Epithelial cell of prostate (primary cell): ENCODE results near the gene MAP3K3.

Source experiments
- DNase-seq: peaks from one replicate; pipeline ENCODE4 v3.0.0-alpha.2; 2011; ENCODE audit warnings: low read depth, low spot score
- H3K27ac ChIP-seq: fragments of 450-650 bp; 2 replicates; pipeline ENCODE4 v1.5.1; 2017; ENCODE audit warnings: mild to moderate bottlenecking

The MAP3K3 gene

DNA sequence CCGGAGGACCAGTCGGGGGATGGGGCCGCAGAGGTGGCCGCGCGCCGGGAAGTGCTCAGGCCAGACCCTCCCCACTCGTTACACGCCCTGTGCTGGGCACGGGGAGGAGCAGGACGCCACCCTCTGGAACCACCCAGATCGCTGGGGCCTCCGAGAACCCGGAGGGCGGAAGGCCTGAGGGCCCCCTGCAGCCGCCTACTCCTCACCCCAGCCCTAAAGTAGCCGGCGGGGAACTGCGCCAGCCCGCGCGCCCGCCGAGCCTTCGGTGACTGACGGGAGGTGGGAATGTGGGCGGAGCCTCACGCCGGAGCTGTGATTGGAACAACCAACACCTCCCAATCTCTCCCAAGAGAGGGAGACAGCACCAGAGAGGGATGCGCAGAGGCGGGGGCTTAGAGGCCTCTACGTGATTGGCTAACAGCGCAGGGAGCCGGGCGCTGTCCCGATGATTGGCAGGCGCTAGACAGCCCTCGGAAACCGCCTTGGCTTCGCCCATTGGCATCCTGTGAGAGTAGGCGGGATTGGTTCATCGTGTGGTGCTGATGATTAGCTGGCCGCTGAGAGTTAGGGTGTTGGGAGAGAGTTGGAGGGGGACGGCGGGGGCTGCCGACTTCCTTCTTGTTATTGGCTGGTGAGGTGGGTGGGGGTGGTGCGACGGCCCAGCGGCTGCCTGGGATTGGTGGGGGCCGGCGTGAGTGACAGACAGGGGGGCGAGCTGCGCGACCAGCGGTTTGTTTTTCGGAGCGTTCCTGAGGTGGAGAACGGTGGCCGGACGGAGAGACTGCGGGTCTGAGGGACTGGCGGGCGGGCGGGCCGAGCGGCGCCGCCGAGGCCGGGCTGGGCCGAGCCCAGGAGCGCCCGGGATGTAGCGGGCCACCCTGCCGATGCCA, at the start of gene MAP3K3:
Gene MAP3K3 (plus strand): TSS at position 734 of the 890 bp plus-strand sequence. CDS start 343 bp downstream, outside the sequence.
- H3K27ac ChIP-seq: peak within 1 kb of the TSS; percentile 47
- peak; percentile 99 for DNase-seq

DNA sequence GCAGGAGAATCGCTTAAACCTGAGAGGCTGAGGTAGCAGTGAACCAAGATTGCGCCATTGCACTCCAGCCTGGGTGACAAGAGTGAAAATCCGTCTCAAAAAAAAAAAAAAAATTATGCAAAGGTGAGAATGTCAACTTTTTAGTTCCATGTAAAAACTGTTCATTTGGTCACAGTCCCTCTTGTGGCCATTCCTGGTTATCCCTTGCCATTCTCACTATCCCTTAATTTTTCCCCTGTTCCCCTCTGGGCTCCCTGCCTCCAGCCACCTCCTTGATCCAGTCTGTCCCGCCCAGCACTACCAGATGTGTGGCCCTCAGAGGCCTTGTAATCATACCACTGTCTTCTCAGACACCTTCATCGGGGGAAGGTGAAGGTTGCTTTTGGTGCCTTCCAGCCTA, 48.6 kb upstream of the MAP3K3 start:
- H3K27ac ChIP-seq: no peak overlapping the region
- no peak for DNase-seq

DNA sequence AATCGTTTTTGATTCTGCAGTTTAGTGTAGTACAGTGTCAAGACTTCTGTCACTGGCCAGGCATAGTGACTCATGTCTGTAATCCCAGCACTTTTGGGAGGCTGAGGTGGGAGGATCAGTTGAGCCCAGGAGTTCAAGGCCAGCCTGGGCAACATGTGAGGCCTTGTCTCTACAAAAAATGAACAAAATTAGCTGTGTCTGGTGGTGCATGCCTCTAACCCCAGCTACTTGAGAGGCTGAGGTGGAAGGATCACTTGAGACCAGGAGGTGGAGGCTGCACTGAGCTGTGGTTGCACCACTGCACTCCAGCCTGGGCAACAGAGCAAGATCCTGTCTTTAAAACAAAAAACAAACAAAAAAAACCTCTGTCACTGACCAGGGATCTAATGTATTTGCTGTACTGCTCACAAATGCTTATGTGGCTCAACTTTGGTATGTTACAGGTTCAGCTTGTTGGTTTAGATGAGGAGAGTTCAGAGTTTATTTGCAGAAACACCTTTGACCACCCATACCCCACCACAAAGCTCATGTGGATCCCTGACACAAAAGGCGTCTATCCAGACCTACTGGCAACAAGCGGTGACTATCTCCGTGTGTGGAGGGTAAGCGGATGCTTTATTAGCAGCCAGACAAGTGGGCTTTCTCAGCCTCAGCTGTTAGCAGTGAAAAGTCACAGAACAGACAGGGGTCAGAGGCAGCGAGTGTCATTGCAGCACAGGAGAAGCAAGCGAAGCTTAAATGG, 44.0 kb upstream of the MAP3K3 start:
- no peak overlapping the region for H3K27ac ChIP-seq
- DNase-seq: no peak

DNA sequence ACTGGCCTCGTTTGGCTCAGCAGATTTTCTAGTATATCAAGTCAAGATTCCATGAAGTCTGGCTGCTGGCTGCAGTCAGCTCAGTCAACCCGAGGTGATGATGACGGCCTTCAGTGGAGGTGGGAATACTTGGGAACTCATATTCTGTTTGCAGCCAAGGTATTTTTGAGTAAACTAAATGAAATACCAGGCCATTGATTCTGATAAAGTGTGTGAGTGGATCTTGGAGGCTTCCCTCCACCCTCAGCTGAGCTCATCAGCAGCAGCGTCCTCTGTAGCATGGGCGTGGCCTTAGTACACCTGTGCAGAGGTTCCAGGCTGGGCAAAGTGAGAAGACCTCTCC, 43.5 kb upstream of the MAP3K3 start:
- H3K27ac ChIP-seq: no peak overlapping the region
- no peak for DNase-seq

DNA sequence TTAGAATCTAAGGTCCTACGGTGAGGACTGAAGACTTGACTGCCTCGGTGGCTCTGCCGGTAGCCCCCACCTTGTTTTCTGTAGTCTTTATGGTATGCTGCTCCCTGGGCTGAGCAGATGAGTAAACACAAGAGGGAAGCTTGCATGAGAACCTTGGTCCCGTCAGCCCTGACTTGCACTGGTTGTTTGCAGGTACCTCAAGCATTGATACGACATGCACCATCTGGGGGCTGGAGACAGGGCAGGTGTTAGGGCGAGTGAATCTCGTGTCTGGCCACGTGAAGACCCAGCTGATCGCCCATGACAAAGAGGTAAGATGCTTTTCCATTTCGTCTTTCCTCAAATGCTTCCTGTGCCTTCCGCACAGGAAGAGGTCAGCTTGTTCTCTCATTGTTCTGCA, 42.6 kb upstream of the MAP3K3 start:
- no peak for DNase-seq
- H3K27ac ChIP-seq: no peak overlapping the region

DNA sequence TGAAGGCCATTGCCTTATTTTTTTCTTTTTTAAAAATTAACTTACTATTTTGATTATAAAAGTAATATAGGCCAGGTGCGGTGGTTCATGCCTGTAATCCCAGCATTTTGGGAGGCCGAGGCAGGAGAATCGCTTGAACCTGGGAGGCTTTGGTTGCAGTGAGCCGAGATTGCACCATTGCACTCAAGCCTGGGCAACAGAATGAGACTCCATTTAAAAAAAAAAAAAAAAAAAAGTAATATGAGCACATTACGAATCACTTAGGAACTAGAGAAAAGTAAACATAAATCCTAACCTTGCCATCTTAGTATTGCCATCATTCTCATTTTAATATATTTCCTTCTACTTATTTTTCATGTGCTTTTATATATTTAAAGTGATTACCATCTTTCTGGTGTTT, 34.4 kb upstream of the MAP3K3 start:
- no peak for DNase-seq
- H3K27ac ChIP-seq: no peak overlapping the region

DNA sequence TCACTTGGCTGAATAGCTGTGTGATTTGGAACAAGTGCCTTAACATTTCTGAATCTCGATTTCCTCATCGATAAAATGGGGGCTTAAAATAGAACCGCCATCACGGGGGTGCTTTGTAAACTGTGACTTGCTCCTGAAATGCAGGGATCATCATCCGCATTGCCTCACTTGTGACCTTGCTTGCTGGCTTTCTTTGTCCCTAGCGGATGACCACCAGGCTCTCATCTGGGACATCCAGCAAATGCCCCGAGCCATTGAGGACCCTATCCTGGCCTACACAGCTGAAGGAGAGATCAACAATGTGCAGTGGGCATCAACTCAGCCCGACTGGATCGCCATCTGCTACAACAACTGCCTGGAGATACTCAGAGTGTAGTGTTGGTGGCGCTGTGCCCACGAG, 33.4 kb upstream of the MAP3K3 start:
- no peak for DNase-seq
- no peak overlapping the region for H3K27ac ChIP-seq

DNA sequence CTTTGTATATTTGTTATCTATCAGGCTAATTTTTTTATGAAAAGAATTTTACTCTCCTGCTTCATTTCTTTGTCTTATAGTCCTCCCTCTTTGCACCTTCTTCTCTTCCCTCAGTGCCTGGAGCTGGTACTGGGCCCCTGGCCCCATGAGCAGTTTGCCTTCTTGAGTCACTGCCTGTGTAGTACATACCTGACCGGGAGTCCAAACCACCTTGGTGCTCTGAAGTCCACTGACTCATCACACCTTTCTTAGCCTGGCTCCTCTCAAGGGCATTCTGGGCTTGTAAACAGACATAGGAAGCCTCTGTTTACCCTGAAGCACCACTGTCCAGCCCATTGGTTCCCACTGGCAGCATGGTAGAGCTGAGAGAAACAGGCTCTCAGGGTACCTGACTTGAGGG, 32.6 kb upstream of the MAP3K3 start:
- peak; percentile 33 for DNase-seq
- no peak overlapping the region for H3K27ac ChIP-seq

DNA sequence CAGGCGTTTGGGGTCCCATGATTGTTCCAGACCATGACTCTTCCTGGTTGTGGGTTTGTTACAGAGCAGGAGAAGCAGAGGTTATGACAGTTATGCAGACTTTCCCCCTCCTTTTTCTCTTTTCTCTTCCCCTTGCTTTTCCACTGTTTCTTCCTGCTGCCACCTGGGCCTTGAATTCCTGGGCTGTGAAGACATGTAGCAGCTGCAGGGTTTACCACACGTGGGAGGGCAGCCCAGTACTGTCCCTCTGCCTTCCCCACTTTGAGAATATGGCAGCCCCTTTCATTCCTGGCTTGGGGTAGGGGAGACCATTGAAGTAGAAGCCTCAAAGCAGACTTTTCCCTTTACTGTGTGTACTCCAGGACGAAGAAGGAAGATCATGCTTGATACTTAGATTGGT, 29.4 kb upstream of the MAP3K3 start:
- H3K27ac ChIP-seq: no peak overlapping the region
- DNase-seq: no peak

DNA sequence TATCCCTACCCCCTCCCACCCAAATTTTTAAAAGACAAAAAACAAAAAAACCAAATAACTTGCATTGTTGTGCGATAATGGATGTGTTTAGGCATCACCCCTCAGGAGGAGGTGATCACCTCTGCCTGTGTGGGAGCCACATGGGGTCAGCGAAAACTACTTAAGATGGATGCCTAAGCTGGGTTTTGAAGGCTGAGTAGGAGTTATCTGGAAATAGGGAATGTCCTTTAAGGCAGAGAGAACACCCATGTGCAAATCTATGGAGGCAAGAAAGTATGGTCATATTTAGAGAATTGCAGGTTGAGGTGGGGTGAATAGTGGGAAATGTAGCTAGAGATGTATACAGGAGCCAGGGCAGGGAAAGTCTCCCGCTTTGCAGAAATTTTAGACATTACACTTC, 27.1 kb upstream of the MAP3K3 start:
- no peak for DNase-seq
- H3K27ac ChIP-seq: no peak overlapping the region

DNA sequence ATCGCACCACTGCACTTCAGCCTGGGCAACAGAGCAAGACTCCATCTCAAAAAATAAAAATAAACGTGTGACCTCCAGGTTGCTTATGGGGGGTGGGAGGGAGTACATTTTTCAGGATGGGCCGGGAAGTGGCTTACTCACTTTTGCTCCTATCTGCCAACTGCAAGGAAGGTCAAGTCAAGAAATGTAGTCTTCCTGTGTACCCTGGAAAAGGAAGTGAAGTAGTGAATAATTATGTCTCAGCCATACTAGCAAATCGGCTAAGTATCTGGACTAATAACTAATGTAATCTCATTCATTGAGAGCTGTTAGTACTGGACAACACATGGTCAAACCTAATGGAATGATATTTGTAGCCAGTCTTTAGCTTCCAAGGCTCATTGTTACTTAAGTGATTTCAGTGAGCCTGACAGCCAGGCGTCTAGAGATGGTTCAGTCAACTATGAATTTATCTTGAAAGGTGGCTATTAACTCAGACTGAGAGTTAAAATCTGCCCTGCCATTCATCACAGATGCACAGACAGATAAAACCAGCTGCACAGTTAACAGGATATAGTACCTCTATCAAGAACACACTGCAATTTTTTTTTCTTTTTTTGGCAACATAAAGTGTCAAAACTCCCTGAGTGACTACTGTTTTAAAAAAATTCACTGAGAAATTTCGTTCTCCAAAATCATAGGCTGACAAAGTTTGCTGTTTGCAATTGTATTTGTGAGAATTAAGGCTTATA, 25.2 kb upstream of the MAP3K3 start:
- no peak for DNase-seq

DNA sequence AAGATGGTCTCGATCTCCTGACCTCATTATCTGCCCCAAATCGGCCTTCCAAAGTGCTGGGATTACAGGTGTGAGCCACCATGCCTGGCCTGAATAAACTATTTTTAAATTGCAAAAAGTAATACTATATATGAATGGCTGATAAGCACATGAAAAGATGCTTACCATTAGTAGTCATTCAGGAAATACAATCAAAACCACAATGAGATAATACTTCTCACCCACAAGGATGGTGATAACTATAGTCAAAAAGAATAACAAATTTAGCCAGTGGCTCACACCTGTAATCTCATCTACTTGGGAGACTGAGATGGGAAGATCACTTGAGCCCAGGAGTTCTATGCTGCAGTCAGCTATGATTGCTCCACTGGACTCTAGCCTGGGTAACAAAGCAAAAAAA, 23.9 kb upstream of the MAP3K3 start:
- DNase-seq: no peak
- H3K27ac ChIP-seq: no peak overlapping the region

More for the DNA sequence above, 25.2 kb upstream of the MAP3K3 start:
- no peak overlapping the region for H3K27ac ChIP-seq

DNA sequence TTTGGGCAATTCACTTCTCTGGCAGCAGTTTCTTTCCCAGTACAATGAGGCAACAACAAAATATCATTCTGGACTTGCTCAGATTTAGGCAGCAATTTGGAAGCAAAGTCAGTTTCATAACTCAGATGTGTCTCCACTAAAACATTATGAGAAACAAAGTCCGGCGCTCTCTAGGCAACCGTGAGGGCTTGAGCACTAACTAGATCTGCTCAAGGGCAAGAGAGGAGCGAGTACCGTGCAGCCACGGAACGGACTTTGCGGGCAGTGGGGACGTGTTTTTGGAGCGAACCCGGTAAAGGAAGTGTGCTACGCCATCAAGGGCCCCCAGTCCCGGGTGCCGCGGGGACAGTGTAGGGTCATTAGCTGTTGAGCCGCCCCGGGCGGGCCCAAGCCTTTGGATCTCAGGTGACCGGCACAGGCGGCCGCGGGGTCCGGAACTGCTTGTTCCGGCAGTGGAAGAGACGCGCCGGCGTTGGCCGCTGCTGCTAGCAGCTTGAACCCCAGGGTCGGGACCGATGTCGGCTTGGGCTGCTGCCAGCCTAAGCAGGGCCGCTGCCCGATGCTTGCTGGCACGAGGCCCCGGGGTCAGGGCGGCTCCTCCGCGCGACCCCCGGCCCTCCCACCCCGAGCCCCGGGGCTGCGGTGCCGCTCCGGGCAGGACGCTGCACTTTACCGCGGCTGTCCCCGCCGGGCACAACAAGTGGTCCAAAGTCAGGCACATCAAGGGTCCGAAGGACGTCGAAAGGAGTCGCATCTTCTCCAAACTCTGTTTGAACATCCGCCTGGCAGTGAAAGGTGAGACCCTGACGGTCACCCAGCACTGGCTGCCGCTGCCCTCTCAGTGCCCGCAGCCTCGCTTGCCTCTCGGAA, 21.4 kb upstream of the MAP3K3 start, which contains the start of gene TACO1:
Gene TACO1 (plus strand): TSS at position 327 of the 870 bp plus-strand sequence. CDS start 189 bp downstream, at position 516.
- H3K27ac ChIP-seq: peak within 1 kb of the TSS; percentile 29

DNA sequence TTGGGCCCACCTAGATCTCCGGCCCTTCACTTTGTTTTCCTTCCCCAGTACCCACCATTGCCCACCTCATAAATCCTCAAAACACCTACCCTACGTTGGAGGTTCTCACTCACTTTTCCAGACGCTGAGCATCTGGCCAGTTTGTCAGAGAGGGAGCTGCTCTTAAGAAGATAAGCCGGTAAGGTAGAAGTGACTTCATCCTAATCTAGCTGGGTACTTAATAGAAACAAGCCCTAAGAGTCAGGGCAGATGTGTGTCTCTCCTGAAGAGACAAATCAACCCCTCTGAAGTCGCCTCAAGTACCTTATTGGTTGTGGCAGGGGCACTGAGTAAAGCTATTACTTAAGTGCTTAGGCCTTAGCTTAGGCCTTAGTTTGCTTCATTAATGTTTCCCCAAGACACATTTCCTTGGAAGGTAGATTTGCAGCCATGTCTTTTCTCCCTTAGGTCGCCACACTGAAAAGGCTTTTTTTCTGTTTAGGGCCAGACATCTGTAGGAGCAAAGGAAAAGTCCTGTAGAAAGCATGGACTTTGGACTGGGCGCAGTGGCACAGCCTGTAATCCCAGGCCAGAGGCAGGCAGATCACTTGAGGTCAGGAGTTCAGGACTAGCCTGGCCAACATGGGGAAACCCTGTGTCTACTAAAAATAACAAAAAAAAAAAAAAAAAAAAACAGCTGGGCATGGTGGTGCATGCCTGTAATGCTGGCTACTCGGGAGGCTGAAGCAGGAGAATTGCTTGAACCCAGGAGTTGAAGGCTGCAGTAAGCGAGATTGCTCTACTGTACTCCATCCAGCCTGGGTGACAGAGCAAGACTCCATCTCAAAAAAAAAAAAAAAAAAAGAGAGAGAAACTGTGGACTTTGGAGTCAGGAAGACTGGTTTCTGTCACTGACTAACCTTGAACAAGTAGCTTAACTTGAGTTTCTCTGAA, 20.5 kb upstream of the MAP3K3 start:
- H3K27ac ChIP-seq: no peak overlapping the region
- DNase-seq: no peak

More for the DNA sequence above, 21.4 kb upstream of the MAP3K3 start, which contains the start of gene TACO1:
- DNase-seq: peak; percentile 20

DNA sequence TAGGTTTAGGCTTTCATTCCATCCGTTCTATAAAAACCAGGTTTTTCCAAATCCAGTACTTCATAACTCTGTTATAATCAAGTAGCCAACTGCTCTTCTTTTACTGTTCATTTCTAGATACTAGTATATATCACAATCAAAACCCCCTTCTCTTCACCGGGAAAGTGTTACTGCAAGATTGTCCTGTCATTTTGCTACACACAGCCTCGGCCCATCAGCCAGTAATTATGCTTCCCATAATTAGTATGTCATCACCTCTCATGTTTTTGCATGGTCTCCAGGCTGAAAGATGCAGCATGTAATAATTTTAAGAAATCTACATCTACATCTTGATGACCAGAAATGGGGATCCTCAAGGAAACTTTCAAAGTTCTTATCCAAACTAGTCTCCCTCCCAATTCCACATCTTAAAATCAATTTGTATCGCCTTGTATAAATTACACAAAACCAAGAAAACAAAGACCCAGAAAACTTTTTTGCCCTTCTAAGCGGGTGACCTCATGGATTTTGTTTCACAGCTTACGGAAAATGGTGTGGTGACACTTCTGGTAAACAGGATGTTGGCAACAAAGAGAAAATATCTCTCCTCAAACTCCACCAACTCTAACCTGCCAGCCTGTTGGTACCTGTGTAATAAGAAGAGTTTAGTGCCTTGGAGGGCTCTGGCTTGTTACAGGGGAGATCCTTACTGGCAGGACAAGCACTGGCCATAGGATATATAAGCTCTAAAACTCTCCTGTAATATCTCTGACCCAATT, 12.2 kb upstream of the MAP3K3 start:
- no peak overlapping the region for H3K27ac ChIP-seq
- no peak for DNase-seq

DNA sequence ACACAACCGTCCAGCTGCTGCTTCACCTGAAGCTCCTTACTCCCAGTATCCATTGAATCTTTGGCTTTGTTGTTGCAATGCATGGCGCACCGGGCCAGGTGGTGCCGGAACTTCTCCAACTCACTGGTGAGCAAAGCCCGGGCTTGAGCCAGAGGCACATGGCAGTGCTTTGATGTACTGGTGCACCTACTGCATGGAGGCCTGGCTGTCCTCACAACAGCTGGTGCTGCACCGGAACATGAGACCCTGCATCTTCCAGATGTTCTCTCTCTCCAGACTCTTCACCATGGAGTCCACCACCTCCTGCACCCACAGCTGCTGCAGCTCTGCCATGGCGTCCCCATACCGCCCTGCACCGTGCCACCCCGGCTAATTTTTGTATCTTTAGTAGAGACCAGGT, 11.4 kb upstream of the MAP3K3 start:
- no peak overlapping the region for H3K27ac ChIP-seq
- DNase-seq: no peak

DNA sequence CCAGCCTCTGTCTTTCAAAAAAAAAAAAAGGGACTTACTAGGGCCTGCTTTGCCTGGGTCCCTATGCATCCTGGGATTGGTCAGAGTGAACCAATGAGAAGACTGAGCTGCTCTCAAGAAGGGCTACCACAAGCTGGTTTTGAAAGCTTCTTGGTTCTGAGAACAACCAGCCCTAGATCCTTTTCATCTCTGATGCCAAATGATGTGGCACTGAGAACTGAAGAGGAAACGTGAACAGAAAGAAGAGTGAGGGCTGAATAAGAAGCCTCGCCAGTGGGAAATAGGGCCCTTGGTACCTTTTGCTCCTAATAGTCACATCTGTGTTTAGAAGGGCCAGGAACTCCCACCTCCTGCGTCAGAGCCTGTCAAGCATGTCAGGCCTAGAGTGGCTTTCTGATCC, 10.9 kb upstream of the MAP3K3 start:
- H3K27ac ChIP-seq: no peak overlapping the region
- DNase-seq: no peak

DNA sequence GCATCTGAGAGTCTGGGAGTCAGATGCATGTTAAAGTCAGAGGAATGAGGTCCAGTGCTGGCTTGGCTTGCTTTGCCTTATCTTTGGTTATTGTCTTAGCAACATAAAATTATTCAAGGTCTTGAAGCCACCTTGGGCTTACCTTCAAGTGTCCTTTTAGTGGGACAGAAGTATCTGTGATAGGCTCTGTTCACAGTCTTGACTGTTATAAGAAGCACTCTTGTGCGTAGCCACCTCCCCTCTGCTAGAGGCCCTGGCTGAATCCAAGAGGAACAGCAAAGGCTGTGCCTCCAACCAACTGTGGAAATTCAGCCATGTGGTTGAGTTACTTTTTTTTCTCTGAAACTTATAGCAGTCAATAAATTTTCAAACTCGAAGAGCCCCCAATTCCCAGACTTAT, 8.6 kb upstream of the MAP3K3 start:
- H3K27ac ChIP-seq: no peak overlapping the region
- DNase-seq: no peak
